Esophagus squamous epithelium (tissue), 5 donors: Measurements from ENCODE around the gene SPP1. TPM values are rescaled to one million over a fixed set of nuclear protein-coding genes. Genes with fewer than 3 reads are reported as not detected.

Experiments
- DNase-seq: peaks from one replicate; lab custom pipeline; 2025; lab: John Stamatoyannopoulos, UW
- H3K27ac ChIP-seq, 4 donors: fragments of 200-600 bp; sonication (generic); one replicate each; pipeline ENCODE4 v1.5.1; 2016 to 2019; ENCODE audit warnings: mild to moderate bottlenecking in 1 of 4
- H3K27me3 ChIP-seq, 4 donors: fragments of 200-600 bp; sonication (generic); 1 replicate in 3 of 4; 2 replicates in 1 of 4; pipeline versions ENCODE4 v1.5.1 to v1.6.0; 2017 to 2021; ENCODE audit warnings: antibody characterized with exemption in 1 of 4
- H3K36me3 ChIP-seq, 3 donors: fragments of 200-600 bp; sonication (generic); one replicate each; pipeline ENCODE4 v1.5.1; 2016 to 2019
- H3K4me1 ChIP-seq, 3 donors: fragments of 200-600 bp; sonication (generic); one replicate each; pipeline ENCODE4 v1.5.1; 2017 to 2019
- H3K4me3 ChIP-seq, 4 donors: fragments of 200-600 bp; sonication (generic); 1 replicate in 3 of 4; 2 replicates in 1 of 4; pipeline ENCODE4 v1.5.1; 2016 to 2019; ENCODE audit warnings: mild to moderate bottlenecking in 2 of 4, moderate library complexity in 1 of 4
- H3K9me3 ChIP-seq, 3 donors: fragments of 200-600 bp; sonication (generic); one replicate each; pipeline ENCODE4 v1.5.1; 2016 to 2019
- CTCF ChIP-seq, 6 experiments: fragments of 450-650 bp in 4 of 6; fragments of 200-600 bp in 2 of 6; sonication (generic) in 2 of 6; IDR thresholded peaks; one replicate each; pipeline ENCODE4 v1.5.1; 2016 to 2019; ENCODE audit warnings: antibody characterized with exemption in 6 of 6, mild to moderate bottlenecking in 4 of 6, moderate library complexity in 4 of 6
- POLR2A ChIP-seq, 4 donors: fragments of 450-650 bp; IDR thresholded peaks; one replicate each; pipeline ENCODE4 v1.6.1; 2017; ENCODE audit warnings: antibody characterized with exemption in 4 of 4, mild to moderate bottlenecking in 4 of 4, moderate library complexity in 3 of 4
- WGBS, 2 donors: methylation state at CpG; one replicate each; pipeline ENCODE4 v1.1.5; 2018; 5-methylcytosine and 5-hydroxymethylcytosine counted together
- intact Hi-C: fragments of 100-400 bp; cut with DNase I; formaldehyde crosslinking; loops from one replicate; pipeline ENCODE4 v1.15.0; 2022
- total RNA-seq, 4 donors: library from RNA; depleted of rRNA; stranded (reverse); fragments of >200 nt; gene quantifications; one replicate each; pipeline ENCODE4 v1.1.0, GENCODE V29; 2016
- donor health status: DM: yes; HTN: yes; CAD: no.

SPP1 gene
- total RNA-seq, 4 donors from 2014 or later: 0.15 to 4.0 (median 2.5) TPM

- TF ChIP-seq POLR2A (IDR thresholded peaks at IDR 0.05) (no peak), CTCF (IDR thresholded peaks at IDR 0.05) (peak; percentile 38 to 81 (median 68))
- Histone ChIP-seq H3K4me1 (peaks cover 0 to 7% (median 5%) of the 10 kb centered on the region in 3 donors), H3K27ac (peak overlapping the region in 1 of 4 donors; percentile 2), H3K9me3 (no peaks in the 10 kb centered on the region), H3K36me3 (no peaks in the 10 kb centered on the region), H3K27me3 (peaks cover 0 to 21% (median 0%) of the 10 kb centered on the region in 4 donors), H3K4me3 (peak overlapping the region in 1 of 4 donors; percentile 10)
- DNase-seq: no peak
- 29 to 30% methylated on average over 14 of the region's 14 CpGs for WGBS, 2 donors
- intact Hi-C loops: loop anchor here (5.0 kb wide), 1 partner anchor 116 kb away; no protein-coding TSS in a partner anchor
Observed at GRCh38 chr4:87973283-87974169, 2.0 kb upstream of the SPP1 start.

GRCh38 chr4:87974856-87975462 lies 555 bp upstream of the SPP1 start:
- no peak for DNase-seq
- no peak overlapping the region for H3K27ac ChIP-seq
- H3K27me3 ChIP-seq: peaks cover 0 to 19% (median 0%) of the 10 kb centered on the region in 4 donors
- peaks cover 0 to 7% (median 5%) of the 10 kb centered on the region in 3 donors for H3K4me1 ChIP-seq
- TF ChIP-seq CTCF (IDR thresholded peaks at IDR 0.05) (no peak), POLR2A (IDR thresholded peaks at IDR 0.05) (no peak)
- WGBS, 2 donors: 44 to 53% methylated on average over 6 of the region's 6 CpGs
- no peaks in the 10 kb centered on the region for H3K36me3 ChIP-seq
- no peak overlapping the region for H3K4me3 ChIP-seq
- intact Hi-C loops: loop anchor here (5.0 kb wide), 1 partner anchor 118 kb away; no protein-coding TSS in a partner anchor
- H3K9me3 ChIP-seq: no peaks in the 10 kb centered on the region

GRCh38 chr4:87977521-87978278 lies 2.2 kb downstream of the SPP1 start:
- no peak overlapping the region for H3K4me3 ChIP-seq
- peaks cover 0 to 7% (median 5%) of the 10 kb centered on the region in 3 donors for H3K4me1 ChIP-seq
- no peaks in the 10 kb centered on the region for H3K36me3 ChIP-seq
- 71 to 89% methylated on average over 5 of the region's 5 CpGs for WGBS, 2 donors
- no peaks in the 10 kb centered on the region for H3K9me3 ChIP-seq
- TF ChIP-seq POLR2A (IDR thresholded peaks at IDR 0.05) (no peak), CTCF (IDR thresholded peaks at IDR 0.05) (no peak)
- no peak for DNase-seq
- intact Hi-C loops: no loop called here
- H3K27me3 ChIP-seq: peaks cover 0 to 15% (median 0%) of the 10 kb centered on the region in 4 donors
- H3K27ac ChIP-seq: no peak overlapping the region

- Histone ChIP-seq H3K4me3 (no peak overlapping the region), H3K36me3 (no peaks in the 10 kb centered on the region), H3K27me3 (peaks cover 0 to 15% (median 0%) of the 10 kb centered on the region in 4 donors), H3K27ac (no peak overlapping the region), H3K4me1 (peaks cover 0 to 2% (median 1%) of the 10 kb centered on the region in 3 donors), H3K9me3 (no peaks in the 10 kb centered on the region)
- DNase-seq: no peak
- intact Hi-C loops: no loop called here
- TF ChIP-seq CTCF (IDR thresholded peaks at IDR 0.05): no peak
- no peak for TF ChIP-seq POLR2A (IDR thresholded peaks at IDR 0.05)
- 80 to 100% methylated on average over 1 of the region's 1 CpG for WGBS, 2 donors
Observed at GRCh38 chr4:87978681-87979080, 3.2 kb downstream of the SPP1 start.
